ENCODE data around the gene TRPC4.

Gene TRPC4

DNA sequence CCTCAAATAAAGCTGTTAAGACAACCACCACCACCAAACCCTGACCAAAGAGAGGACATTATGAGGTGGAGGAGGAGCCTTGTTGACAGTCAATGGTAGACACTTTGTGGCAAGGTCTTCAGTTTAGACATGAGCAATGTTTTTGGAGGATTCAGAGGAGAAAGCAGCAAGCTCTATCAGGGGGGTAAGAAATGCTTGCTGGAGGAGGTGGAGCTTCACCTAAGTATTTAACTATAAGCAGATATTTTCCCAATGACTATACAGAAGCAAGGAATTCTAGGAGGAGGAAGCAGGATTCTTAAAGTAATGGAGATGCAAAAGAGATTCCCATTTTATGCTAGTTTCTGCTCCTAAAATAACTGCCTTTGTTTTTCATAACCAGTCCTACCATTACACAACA is 74.2 kb downstream of the TRPC4 start:
- TF ChIP-seq, protein P1, sequence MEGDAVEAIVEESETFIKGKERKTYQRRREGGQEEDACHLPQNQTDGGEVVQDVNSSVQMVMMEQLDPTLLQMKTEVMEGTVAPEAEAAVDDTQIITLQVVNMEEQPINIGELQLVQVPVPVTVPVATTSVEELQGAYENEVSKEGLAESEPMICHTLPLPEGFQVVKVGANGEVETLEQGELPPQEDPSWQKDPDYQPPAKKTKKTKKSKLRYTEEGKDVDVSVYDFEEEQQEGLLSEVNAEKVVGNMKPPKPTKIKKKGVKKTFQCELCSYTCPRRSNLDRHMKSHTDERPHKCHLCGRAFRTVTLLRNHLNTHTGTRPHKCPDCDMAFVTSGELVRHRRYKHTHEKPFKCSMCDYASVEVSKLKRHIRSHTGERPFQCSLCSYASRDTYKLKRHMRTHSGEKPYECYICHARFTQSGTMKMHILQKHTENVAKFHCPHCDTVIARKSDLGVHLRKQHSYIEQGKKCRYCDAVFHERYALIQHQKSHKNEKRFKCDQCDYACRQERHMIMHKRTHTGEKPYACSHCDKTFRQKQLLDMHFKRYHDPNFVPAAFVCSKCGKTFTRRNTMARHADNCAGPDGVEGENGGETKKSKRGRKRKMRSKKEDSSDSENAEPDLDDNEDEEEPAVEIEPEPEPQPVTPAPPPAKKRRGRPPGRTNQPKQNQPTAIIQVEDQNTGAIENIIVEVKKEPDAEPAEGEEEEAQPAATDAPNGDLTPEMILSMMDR (IDR thresholded peaks at IDR 0.05; ENCODE audit: insufficient read depth, low read depth, low read length, missing control alignments): no peak
- no peak overlapping the region for H3K4me3 ChIP-seq (ENCODE audit: low read depth, low read length)
- no peak for DNase-seq (ENCODE audit: low read depth)

DNA sequence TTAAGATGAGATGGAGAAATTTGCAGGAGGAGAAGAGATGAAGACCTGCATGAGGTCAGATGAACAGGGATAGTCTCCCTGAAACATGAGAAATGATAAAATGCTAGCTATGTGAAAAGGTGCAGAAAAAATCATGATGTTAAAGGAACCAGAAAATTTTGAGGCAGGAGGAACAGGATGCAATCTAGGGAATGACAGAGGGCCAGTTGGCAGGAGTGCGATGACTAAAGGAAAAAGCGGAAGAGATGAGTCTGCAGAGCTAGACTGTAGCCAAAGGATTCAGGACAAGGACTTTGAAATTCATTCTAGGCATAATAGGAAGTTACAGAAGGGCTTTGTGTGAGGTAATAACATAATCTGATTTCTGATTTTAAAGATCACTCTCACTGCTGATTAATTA is 77.9 kb downstream of the TRPC4 start:
- no peak overlapping the region for H3K4me3 ChIP-seq (ENCODE audit: low read depth, low read length)
- no peak for DNase-seq (ENCODE audit: low read depth)
- TF ChIP-seq, protein P1 (IDR thresholded peaks at IDR 0.05; ENCODE audit: insufficient read depth, low read depth, low read length, missing control alignments): no peak

DNA sequence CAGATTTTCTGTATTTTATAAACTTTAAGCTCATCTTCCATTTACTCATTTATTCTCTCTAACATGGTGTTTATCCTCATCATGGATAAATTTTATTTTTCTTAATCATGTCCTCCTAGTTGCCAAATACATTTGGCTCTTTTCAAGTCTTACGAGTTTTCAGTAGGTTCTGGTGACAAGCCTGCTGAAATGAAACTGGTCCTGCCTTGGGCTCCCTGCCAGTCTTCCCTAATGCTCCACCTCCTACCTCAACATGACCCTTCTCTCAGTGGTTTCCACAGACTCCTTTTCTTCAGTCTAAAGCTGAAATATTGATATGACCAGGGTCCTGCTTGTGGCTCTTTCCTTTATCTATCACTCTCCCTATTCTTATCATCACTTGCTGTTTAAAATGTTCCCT is 81.2 kb downstream of the TRPC4 start:
- TF ChIP-seq, protein P1 (IDR thresholded peaks at IDR 0.05; ENCODE audit: insufficient read depth, low read depth, low read length, missing control alignments): no peak
- no peak for DNase-seq (ENCODE audit: low read depth)

DNA sequence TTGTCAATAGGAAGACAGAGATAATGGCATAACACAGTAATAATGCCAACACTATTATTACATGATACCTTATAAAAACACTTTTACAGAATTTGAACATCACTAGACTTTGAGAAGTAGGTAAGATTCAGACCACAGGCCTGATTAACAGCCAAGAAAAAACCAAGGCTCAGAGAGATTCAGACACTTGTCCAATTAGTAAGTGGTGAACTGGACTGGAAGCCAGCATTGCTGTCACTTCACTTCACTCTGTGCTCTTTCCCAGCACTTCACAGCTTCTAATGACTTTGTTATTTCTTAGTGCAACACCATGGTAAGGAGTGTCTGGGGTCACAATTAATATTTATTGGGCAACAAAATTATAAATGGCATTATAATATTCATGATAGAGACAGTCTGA is 91.9 kb downstream of the TRPC4 start:
- H3K4me3 ChIP-seq (ENCODE audit: low read depth, low read length): no peak overlapping the region
- DNase-seq (ENCODE audit: low read depth): no peak
- TF ChIP-seq, protein P1 (IDR thresholded peaks at IDR 0.05; ENCODE audit: insufficient read depth, low read depth, low read length, missing control alignments): no peak

More for the DNA sequence above, 81.2 kb downstream of the TRPC4 start:
- H3K4me3 ChIP-seq (ENCODE audit: low read depth, low read length): no peak overlapping the region

DNA sequence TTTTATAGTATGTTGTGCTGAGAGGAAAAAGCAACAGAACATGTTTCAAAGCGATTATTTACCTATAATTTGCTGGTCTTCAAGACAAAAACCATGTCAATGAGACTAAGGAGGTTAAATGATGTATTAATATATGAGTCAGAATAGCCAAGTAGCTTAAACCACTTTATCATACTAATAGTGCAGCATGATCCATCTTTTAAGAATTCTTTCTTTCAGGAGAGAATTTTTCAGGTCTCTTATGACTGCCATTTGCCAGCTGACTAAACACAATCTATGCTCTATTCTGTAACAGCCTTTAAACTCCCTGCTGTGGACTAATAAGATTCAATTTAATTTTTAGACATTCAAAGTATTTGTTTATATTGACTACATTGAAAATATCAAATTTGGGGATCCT is 93.7 kb downstream of the TRPC4 start:
- no peak overlapping the region for H3K4me3 ChIP-seq (ENCODE audit: low read depth, low read length)
- DNase-seq (ENCODE audit: low read depth): no peak
- TF ChIP-seq, protein P1 (IDR thresholded peaks at IDR 0.05; ENCODE audit: insufficient read depth, low read depth, low read length, missing control alignments): no peak

DNA sequence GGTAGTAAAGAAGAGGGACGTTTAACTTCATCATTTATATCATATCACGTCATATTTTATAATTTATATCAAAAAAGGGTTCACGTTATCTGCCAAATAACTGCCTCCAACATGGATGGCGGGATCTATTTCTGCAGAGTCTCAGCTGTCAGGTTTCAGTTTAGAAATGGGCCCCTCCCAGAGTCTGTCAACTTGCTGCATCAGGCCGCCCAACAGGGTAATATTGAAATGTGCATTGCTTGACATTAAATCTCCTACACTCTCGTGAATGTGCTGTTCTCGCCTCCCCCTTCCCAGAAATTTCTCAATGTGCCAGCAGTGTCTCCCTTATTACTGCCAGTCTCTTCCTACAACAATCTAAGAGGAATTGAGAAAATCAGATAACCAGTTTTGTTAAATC is 96.9 kb downstream of the TRPC4 start:
- H3K4me3 ChIP-seq (ENCODE audit: low read depth, low read length): no peak overlapping the region
- TF ChIP-seq, protein P1 (IDR thresholded peaks at IDR 0.05; ENCODE audit: insufficient read depth, low read depth, low read length, missing control alignments): no peak
- no peak for DNase-seq (ENCODE audit: low read depth)

DNA sequence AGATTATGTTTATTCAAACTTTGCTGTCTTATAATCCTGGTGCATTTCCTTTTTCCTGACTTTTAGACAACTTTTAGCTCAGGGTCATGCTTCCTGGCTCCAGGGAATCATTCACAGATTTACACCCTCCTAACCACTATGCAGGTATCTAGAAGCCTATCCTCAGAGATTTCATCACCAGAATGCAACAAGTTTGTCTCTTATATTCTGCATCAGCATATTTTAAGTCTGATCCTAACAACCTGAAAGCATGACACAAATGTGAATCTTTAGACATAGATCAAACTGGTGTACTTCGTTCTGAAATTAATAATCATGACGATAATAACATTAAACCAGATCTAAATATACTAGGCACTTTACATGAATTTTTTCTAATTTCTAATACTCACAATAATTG is 100.0 kb downstream of the TRPC4 start:
- no peak overlapping the region for H3K4me3 ChIP-seq (ENCODE audit: low read depth, low read length)
- TF ChIP-seq, protein P1 (IDR thresholded peaks at IDR 0.05; ENCODE audit: insufficient read depth, low read depth, low read length, missing control alignments): no peak
- no peak for DNase-seq (ENCODE audit: low read depth)
